Measurements from ENCODE around the gene CUX1. TPM values are rescaled to one million over a fixed set of nuclear protein-coding genes. Genes with fewer than 3 reads are reported as not detected.

CUX1 gene
- polyA plus RNA-seq, 1 experiment, result 29.7 TPM

GRCh38 chr7:102248456-102249395 is 431.3 kb downstream of the CUX1 start:
- ChIA-PET CTCF (interaction anchor here (0.5 kb wide), 1 partner anchor 705 kb away, joined by 4 read pairs; no protein-coding TSS in a partner anchor), POLR2A (no interaction called here)

GRCh38 chr7:102251531-102252365 is 434.3 kb downstream of the CUX1 start:
- no peaks in the 10 kb centered on the region; the same call in 1 of the 2 replicates for H3K9me3 ChIP-seq (ENCODE audit: control insufficient read depth, insufficient read depth, low read length)
- H3K4me3 ChIP-seq (ENCODE audit: low read depth, low read length), result no peak overlapping the region
- no peaks in the 10 kb centered on the region for H3K27me3 ChIP-seq (ENCODE audit: control insufficient read depth, insufficient read depth, low read length)
- H3K27ac ChIP-seq (ENCODE audit: low read depth, low read length), result no peak overlapping the region
- TF ChIP-seq CTCF (IDR thresholded peaks at IDR 0.05; ENCODE audit: low read depth, low read length), result no peak
- ChIA-PET POLR2A (no interaction called here), CTCF (interaction anchor here (0.7 to 1.1 kb wide), 3 partner anchors 14 to 21 kb away, joined by 3 read pairs; no protein-coding TSS in a partner anchor)
- no peak for DNase-seq (ENCODE audit: low read depth, low spot score)

More at GRCh38 chr7:102248456-102249395, 431.3 kb downstream of the CUX1 start:
- no peak for TF ChIP-seq CTCF (IDR thresholded peaks at IDR 0.05; ENCODE audit: low read depth, low read length)
- H3K27ac ChIP-seq (ENCODE audit: low read depth, low read length), result no peak overlapping the region
- no peak for DNase-seq (ENCODE audit: low read depth, low spot score)
- H3K4me3 ChIP-seq (ENCODE audit: low read depth, low read length), result no peak overlapping the region
- H3K27me3 ChIP-seq (ENCODE audit: control insufficient read depth, insufficient read depth, low read length), result no peaks in the 10 kb centered on the region
- no peaks in the 10 kb centered on the region; the same call in 1 of the 2 replicates for H3K9me3 ChIP-seq (ENCODE audit: control insufficient read depth, insufficient read depth, low read length)

GRCh38 chr7:102252366-102252982 is 435.0 kb downstream of the CUX1 start:
- CTCF ChIA-PET, result interaction anchor here (0.7 to 1.1 kb wide), 2 partner anchors 15 to 20 kb away, joined by 3 read pairs; no protein-coding TSS in a partner anchor
- Histone ChIP-seq H3K27ac (ENCODE audit: low read depth, low read length) (no peak overlapping the region), H3K27me3 (ENCODE audit: control insufficient read depth, insufficient read depth, low read length) (no peaks in the 10 kb centered on the region), H3K4me3 (ENCODE audit: low read depth, low read length) (no peak overlapping the region), H3K9me3 (ENCODE audit: control insufficient read depth, insufficient read depth, low read length) (no peaks in the 10 kb centered on the region; the same call in 1 of the 2 replicates)
- no peak for DNase-seq (ENCODE audit: low read depth, low spot score)
- POLR2A ChIA-PET, result no interaction called here
- no peak for TF ChIP-seq CTCF (IDR thresholded peaks at IDR 0.05; ENCODE audit: low read depth, low read length)

GRCh38 chr7:102253066-102253972 is 435.9 kb downstream of the CUX1 start:
- no peak for DNase-seq (ENCODE audit: low read depth, low spot score)
- ChIA-PET CTCF (interaction anchor here (0.5 to 1.1 kb wide), 2 partner anchors 19 to 136 kb away, joined by 3 to 4 read pairs; no protein-coding TSS in a partner anchor), POLR2A (no interaction called here)
- Histone ChIP-seq H3K27me3 (ENCODE audit: control insufficient read depth, insufficient read depth, low read length) (no peaks in the 10 kb centered on the region), H3K27ac (ENCODE audit: low read depth, low read length) (no peak overlapping the region), H3K4me3 (ENCODE audit: low read depth, low read length) (no peak overlapping the region), H3K9me3 (ENCODE audit: control insufficient read depth, insufficient read depth, low read length) (no peaks in the 10 kb centered on the region; the same call in 1 of the 2 replicates)
- TF ChIP-seq CTCF (IDR thresholded peaks at IDR 0.05; ENCODE audit: low read depth, low read length), result no peak

All from AG04450 (cell line).